Kidney epithelial cell (primary cell): Measurements from ENCODE around the gene CH25H. TPM values are rescaled to one million over a fixed set of nuclear protein-coding genes. Genes with fewer than 3 reads are reported as not detected.
A peak's percentile ranks its signal among the peaks of the same experiment; 100 is the strongest.

Experiments
- DNase-seq: peaks from one replicate; pipeline ENCODE4 v3.0.0-alpha.2; 2010; ENCODE audit warnings: low read depth
- H3K27me3 ChIP-seq: 2 replicates; pipeline ENCODE4 v1.6.0; 2011; ENCODE audit warnings: low read length; ENCODE audit not compliant: control insufficient read depth, insufficient read depth
- H3K36me3 ChIP-seq: 2 replicates; pipeline ENCODE4 v1.5.1; 2011; ENCODE audit warnings: low read length; ENCODE audit not compliant: control insufficient read depth, insufficient read depth
- H3K4me3 ChIP-seq: 2 replicates; pipeline ENCODE4 v1.5.1; 2011; ENCODE audit warnings: low read depth, mild to moderate bottlenecking, control low read depth, low read length
- CTCF ChIP-seq: IDR thresholded peaks from 2 replicates; pipeline ENCODE4 v1.5.1; 2011; ENCODE audit warnings: mild to moderate bottlenecking, moderate library complexity, low read length, control low read depth, inconsistent platforms; ENCODE audit not compliant: insufficient read depth, poor library complexity, severe bottlenecking
- total RNA-seq: library from RNA; depleted of rRNA; stranded (reverse); fragments of >200 nt; gene quantifications from 2 replicates; pipeline ENCODE4 v1.2.3, GENCODE V29; 2015

The CH25H gene
- total RNA-seq, 1 donor from 2014 or later: 0.29 TPM

- TF ChIP-seq CTCF: peak; percentile 28
- no peak for DNase-seq
- Histone ChIP-seq H3K4me3 (no peak overlapping the region), H3K36me3 (no peaks in the 10 kb centered on the region), H3K27me3 (no peaks in the 10 kb centered on the region)
These were observed 17.8 kb upstream of the CH25H start for GRCh38 chr10:89224739-89225443.

DNA sequence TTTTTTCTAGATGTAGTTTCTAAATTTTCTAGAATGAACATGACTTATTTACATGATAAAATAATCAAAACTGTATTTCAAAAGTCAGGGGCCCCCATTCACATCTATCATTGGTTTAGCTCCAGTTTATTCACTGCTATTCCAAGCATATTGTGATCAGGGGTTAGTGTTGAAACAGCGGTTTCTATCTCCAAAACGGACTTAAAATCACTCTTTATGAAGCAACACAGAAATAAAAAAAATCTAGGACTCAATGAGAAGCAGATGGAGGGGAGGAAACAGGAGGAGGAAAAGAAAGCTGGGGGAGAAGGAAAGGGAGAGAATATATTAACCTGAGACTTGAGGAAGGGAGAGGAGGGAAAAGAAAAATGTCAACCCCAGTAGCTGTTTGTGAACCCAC is 14.8 kb upstream of the CH25H start:
- no peaks in the 10 kb centered on the region for H3K36me3 ChIP-seq
- no peak for DNase-seq
- H3K4me3 ChIP-seq: no peak overlapping the region
- H3K27me3 ChIP-seq: no peaks in the 10 kb centered on the region
- no peak for TF ChIP-seq CTCF

DNA sequence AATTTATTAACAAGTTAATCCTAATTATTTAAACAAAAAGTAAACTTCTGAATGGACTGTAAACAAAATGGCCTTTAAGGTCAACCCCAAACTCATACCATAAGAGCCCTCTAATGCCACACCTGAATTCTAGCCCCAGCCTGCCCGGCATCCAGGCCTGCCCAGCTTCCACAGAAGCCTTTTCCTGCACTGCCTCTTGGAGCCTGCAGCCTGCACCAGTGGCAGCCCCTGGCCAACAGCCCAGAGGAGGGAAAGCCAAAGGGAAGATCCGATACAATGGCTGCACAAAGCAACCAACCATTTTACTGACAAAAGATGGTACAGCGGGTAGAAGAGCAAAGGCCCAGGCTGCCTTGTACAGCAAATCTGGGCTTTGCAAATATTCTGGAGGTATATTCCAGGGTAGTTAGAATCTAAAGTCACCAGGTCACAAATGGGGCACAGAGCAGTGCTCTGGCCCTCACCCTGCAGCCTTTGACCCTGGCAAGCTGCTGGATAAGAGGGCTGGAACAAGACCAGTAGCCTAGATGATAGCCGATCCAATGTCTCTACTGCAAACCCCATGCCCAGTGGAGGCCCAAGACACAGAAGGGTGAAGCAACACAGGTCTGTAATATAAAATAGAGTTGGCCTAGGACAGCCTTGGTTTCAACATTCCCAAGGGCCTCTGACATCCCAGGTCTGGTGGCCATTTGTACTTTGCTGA is 12.5 kb upstream of the CH25H start:
- no peak for DNase-seq
- TF ChIP-seq CTCF: no peak
- H3K36me3 ChIP-seq: no peaks in the 10 kb centered on the region
- H3K27me3 ChIP-seq: no peaks in the 10 kb centered on the region
- no peak overlapping the region for H3K4me3 ChIP-seq

DNA sequence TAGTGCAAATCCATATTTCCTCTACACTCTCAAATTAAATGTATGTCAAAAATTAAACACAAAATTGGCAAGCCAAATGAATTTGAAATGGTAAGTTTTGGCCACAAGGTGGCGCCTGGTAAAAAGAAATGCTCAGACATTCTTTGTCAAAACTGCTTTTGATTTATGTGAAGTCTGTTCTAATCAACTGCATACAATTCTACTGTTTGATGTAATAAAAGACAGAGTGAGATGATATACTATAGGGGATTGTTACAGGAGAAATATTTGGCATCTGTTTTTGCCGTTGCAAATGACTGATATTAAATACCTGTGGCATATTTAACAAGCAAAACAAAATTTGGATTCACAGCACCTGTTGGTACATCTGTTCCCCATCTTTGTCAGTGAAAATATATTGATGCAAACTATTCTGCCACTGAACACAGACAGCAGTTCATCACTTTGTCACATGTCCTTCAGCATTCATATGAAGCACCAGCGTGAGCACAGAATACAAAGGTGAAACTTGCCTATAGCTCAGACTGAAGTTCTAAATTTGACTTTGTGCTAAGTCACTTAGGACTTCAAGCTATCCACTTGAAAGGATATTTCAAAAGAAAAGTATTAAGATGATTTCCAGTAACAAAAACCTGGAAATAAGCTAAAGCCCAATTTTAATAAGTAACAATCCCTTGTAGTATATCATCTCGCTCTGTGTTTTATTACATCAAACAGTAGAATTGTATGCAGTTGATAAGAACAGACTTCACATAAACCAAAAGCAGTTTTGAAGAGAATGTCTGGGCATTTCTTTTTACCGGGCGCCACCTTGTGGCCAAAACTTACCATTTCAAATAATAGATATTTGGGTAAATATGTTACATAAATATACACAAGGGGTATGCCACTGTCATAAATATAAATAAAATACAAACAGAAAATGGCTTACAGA is 10.2 kb upstream of the CH25H start:
- Histone ChIP-seq H3K4me3 (no peak overlapping the region), H3K36me3 (no peaks in the 10 kb centered on the region), H3K27me3 (no peaks in the 10 kb centered on the region)
- TF ChIP-seq CTCF: peak; percentile 56
- no peak for DNase-seq

DNA sequence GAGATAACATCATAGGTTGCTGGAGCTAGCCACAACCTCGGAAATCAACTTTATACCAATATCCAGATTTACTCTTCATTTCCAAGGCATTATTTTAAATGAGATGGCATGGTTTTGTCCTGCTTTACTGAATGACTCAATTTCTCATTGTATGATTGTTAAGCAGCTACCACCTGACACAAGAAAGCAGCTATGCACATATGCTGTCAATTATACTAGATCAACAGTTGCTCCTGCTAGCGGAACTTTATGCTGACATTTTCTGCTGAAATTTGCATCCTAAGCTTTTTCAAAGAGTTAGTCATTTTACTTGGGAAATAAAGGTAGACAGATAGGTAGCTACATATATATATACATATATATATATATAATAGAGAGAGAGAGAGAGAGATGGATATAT is 8.9 kb upstream of the CH25H start:
- no peak for DNase-seq
- no peaks in the 10 kb centered on the region for H3K27me3 ChIP-seq
- H3K4me3 ChIP-seq: no peak overlapping the region
- TF ChIP-seq CTCF: no peak
- H3K36me3 ChIP-seq: no peaks in the 10 kb centered on the region
